ENCODE results near the gene CIAO1. TPM values are rescaled to one million over a fixed set of nuclear protein-coding genes. Genes with fewer than 3 reads are reported as not detected.

The CIAO1 gene
- total and polyA plus RNA-seq, 2 of the 13 experiments (the other 11 are each of a cell fraction or from before 2014, with no cell fraction given), result 99.3 to 120 TPM

DNA sequence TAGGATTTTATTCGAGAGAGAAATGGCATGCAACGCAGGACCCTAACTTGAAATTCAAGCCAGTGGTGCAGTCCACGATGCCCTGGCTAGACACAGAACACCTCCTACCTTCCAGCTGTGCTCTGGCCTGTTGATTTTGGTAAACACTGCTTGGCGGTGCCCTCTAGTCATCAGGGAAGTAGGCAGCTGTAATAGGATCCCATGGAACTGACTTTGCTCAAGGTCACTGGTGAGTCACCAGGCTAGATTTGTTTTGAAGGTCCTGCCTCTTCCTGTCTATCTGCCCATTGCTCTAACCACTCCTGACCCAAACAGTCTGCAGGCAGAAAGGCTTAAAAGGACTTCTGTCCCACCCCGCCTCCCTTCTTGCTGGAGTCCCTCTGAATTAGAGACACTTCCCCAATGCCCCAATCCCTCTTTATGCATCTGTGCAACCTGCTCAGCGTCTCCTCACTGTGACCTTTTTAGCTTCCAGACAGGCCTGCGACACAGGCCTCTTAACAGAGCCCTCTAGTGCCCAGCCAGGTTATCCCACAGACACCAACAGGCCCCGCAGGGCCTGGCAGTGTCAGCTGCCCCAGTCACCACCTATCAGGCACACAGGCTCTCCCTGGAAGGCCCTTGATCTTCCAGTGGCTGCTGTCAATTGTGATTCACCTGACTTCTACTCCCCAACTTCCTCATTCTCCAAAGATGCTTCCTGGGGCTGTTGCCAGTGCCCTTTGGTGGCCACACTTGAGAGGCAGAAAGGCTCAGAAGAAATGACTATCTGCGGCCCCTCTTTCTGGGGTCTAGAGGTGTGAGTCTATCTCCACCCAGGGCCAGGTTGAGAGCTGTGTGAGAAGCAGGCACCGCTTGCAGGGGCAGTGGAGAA, 5.4 kb upstream of the CIAO1 start (continued):
- TF ChIP-seq CENPT (CRISPR knock-in tag; IDR thresholded peaks at IDR 0.05; ENCODE audit: low read depth) (peak; percentile 45; the same call in 1 of the 2 replicates), TERF1 (CRISPR knock-in tag; IDR thresholded peaks at IDR 0.05) (no peak), HNF4A (CRISPR knock-in tag; IDR thresholded peaks at IDR 0.05) (peak; percentile 86), RFXAP (CRISPR knock-in tag; IDR thresholded peaks at IDR 0.05; ENCODE audit: borderline replicate concordance) (no peak), FOXP1 (IDR thresholded peaks at IDR 0.05) (peak; percentile 98), FOXP1 (CRISPR knock-in tag; IDR thresholded peaks at IDR 0.05) (peak; percentile 99), ZNF430 (CRISPR knock-in tag; IDR thresholded peaks at IDR 0.05) (peak; percentile 20; the same call in 1 of the 2 replicates), CTCF (CRISPR knock-in tag; IDR thresholded peaks at IDR 0.05) (peak; percentile 67), SP4 (CRISPR knock-in tag; IDR thresholded peaks at IDR 0.05) (peak; percentile 81), GFI1 (CRISPR knock-in tag; IDR thresholded peaks at IDR 0.05; ENCODE audit: borderline replicate concordance) (peak; percentile 93), SATB2 (CRISPR knock-in tag; IDR thresholded peaks at IDR 0.05) (no peak), KAT2B (IDR thresholded peaks at IDR 0.05; ENCODE audit: borderline replicate concordance, low read depth, low read length) (no peak), KAT7 (CRISPR knock-in tag; IDR thresholded peaks at IDR 0.05; ENCODE audit: borderline replicate concordance) (peak; percentile 72; the same call in 1 of the 2 replicates), ZNF678 (CRISPR knock-in tag; IDR thresholded peaks at IDR 0.05) (peak; percentile 72; the same call in 1 of the 2 replicates), ZNF792 (CRISPR knock-in tag; IDR thresholded peaks at IDR 0.05) (peak; percentile 85), E2F2 (CRISPR knock-in tag; IDR thresholded peaks at IDR 0.05; ENCODE audit: borderline replicate concordance) (no peak), TSC22D2 (CRISPR knock-in tag; IDR thresholded peaks at IDR 0.05; ENCODE audit: borderline replicate concordance) (no peak), NR1H2 (CRISPR knock-in tag; IDR thresholded peaks at IDR 0.05; ENCODE audit: borderline replicate concordance, low read depth) (peak; percentile 6; the same call in 1 of the 2 replicates), JUN (CRISPR knock-in tag; IDR thresholded peaks at IDR 0.05) (peak; percentile 99), RAD51 (IDR thresholded peaks at IDR 0.05; ENCODE audit: borderline replicate concordance) (no peak), ZNF816 (CRISPR knock-in tag; IDR thresholded peaks at IDR 0.05; ENCODE audit: borderline replicate concordance) (0 out of 2 replicates have a peak, but pooled peaks have one; percentile 45), KLF11 (CRISPR knock-in tag; IDR thresholded peaks at IDR 0.05) (peak; percentile 69), RXRB (CRISPR knock-in tag; IDR thresholded peaks at IDR 0.05; ENCODE audit: borderline replicate concordance) (peak; percentile 86), ZNF343 (CRISPR knock-in tag; IDR thresholded peaks at IDR 0.05) (peak; percentile 33; the same call in 1 of the 2 replicates), NFKBIZ (CRISPR knock-in tag; IDR thresholded peaks at IDR 0.05) (peak; percentile 53; the same call in 1 of the 2 replicates), BHLHE40 (IDR thresholded peaks at IDR 0.05; ENCODE audit: low read length) (peak; percentile 55; the same call in 1 of the 2 replicates), ZNF510 (CRISPR knock-in tag; IDR thresholded peaks at IDR 0.05; ENCODE audit: low read depth) (peak; percentile 33; the same call in 1 of the 2 replicates), RBM22 (optimal IDR thresholded peaks at IDR 0.05; ENCODE audit: low read length) (peak; percentile 71), ZNF335 (CRISPR knock-in tag; IDR thresholded peaks at IDR 0.05) (peak; percentile 71; the same call in 1 of the 2 replicates)

Measured in HepG2 (cell line).